Stimulated activated CD4-positive, alpha-beta T cell treated with anti-CD3 and anti-CD28 coated beads, Interleukin-4, amount 100 ng/mL, for 4 hours (primary cell): ENCODE measurements around the gene PRDX2.

Source experiments
- DNase-seq, 2 experiments: peaks; one replicate each; pipeline ENCODE4 v3.0.0-alpha.2; 2020

PRDX2 gene

DNA sequence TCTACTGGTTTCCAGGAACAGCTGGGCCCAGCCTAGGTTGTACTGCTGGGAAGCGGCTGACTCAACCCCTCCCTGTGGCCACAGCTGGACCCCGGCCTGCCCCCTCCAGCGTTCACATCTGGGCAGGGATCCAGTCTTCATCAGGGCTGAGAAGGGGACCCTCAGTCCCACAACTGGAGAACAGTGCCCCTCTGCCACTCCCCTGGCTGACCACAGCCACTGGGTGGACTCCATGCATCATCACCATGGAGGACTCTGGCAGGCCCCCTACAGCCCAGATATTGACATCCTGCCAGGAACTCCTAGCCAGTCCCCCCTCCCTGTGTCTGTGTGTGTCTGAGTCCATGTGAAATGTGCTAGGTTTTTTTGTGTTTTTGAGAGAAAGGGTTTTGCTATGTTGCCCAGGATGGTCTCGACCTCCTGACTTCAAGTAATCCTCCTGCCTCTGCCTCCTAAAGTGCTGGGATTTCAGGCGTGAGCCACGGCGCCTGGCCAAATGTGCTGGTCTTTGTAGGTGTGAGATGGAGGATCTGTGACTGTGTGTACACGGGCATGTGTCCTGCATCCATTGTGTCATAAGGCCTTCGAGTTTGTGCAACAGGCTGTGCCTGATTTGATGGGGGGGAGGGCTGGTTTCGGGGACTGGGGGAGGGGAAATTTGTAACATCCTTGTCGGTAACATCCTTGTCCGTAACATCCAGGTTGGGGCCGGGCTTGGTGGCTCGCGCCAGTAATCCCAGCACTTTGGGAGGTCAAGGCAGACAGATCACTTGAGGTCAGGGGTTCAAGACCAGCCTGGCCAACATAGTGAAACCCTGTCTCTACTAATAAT is 22.2 kb downstream of the PRDX2 start:
- no peak for DNase-seq

GRCh38 chr19:12778905-12779161 is 22.8 kb downstream of the PRDX2 start:
- no peak for DNase-seq

- DNase-seq = peak in 1 of 2 experiments; percentile 47
These were observed 23.3 kb downstream of the PRDX2 start for GRCh38 chr19:12778017-12778904.

GRCh38 chr19:12777217-12778016 is 24.2 kb downstream of the PRDX2 start:
- DNase-seq = peak; percentile 74 to 83

GRCh38 chr19:12774588-12775555 is 26.7 kb downstream of the PRDX2 start, which contains the start of gene HOOK2:
HOOK2 (minus strand) TSS chr19:12775552; CDS start chr19:12775449, 103 bp downstream.
- DNase-seq = peak in 1 of 2 experiments; percentile 38

DNA sequence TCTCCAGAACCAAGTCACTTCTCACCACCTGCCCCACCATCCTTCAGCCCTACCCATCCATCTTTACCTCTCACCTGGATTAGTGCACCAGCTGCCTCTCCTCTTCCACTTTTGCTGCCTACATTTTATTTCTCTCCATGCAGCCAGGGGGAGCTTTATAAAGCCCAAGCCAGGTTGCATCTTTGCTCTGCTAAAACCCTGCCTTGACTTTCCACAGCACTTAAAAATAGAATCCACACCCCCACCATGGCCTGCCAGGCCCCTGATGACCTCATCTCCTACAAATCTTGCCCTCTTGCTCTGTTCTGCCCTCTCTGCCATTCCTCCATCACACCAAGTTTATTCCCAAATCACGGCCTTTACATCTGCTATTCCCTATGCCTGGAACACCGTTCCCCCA is 28.0 kb downstream of the PRDX2 start:
- no peak for DNase-seq

DNA sequence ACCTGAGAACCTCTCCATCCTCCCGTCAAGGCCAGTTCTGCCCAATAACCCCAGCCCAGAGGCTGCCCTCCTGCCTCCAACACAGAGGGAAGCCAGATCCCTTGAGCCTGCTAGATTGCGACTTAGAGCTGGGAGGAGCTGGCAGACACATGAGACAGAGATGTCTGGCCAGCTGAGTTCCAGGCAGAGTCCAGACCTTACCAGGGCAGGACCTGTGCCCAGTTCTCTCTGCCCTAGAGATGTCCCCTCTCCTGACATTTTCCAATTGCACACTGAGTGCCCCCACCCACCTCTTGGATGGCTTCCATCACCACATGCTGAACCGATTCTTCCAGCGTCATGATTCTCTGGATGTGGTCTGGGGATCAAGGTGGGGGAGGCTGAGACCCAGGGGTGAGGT is 29.3 kb downstream of the PRDX2 start:
- DNase-seq = no peak

DNA sequence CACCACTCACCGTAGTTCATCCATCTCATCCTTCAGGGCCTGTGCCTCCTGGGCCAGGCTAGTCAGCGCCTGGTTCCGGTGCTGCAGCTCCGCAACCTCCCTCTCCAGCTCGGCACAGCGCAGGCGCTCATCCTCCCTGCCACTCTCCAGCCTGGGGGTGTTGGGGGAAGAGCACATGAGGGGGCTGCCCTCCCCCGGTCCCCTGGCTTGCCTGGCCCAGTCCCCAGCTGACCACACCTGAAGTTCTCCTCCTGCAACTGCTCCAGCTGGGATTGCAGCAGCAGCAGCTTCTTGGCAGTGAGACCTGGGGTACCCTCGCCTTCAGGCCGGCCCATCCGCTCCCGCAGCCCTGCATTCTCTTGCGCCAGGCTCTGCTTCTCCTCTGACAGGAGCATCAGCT is 30.7 kb downstream of the PRDX2 start:
- no peak for DNase-seq

- DNase-seq = peak; percentile 61 to 73
These were observed 31.9 kb downstream of the PRDX2 start for GRCh38 chr19:12769689-12770088.

DNA sequence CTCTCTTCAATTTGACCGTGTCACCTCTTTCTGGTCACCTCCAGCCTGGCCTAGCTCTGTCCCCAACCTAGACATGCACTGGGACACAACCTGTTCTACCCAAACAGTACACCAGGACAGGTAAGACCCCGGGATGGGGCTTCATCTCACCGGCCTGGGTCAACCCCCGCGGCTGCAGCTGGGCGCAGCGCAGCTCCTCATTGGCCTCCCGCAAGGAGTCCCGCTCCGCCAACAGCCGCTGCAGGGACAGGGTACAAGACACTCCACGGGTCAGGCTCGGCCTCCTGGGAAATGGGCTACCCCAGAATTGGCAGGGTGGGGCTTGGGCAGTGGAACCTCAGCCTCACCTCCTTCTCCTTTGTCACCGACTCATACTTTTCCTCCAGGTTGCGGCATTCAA is 33.9 kb downstream of the PRDX2 start:
- DNase-seq = no peak

DNA sequence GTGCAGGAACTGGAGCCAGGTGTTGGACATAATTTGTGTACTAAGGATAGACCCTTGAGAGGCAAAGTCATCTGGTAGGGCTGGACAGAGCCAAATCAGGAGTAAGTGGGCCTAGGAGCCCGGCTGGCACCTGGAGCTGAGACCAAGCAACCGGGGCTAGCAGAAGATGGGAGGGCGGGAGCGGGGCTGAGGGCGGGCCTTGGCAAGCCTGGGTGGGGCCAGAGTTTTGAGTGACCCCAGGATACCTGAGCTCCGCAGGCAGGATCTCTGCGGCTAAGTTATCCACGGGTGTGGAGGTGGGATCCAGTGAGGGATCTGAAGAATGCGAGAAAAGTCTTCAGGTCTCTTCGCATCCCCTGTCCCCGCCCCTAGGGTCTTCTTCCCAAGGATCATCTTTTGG is 34.5 kb downstream of the PRDX2 start:
- no peak for DNase-seq

GRCh38 chr19:12766051-12766521 is 35.5 kb downstream of the PRDX2 start:
- peak; percentile 62 to 76 for DNase-seq

- no peak for DNase-seq
These were observed 36.9 kb downstream of the PRDX2 start for GRCh38 chr19:12764698-12765097.

DNA sequence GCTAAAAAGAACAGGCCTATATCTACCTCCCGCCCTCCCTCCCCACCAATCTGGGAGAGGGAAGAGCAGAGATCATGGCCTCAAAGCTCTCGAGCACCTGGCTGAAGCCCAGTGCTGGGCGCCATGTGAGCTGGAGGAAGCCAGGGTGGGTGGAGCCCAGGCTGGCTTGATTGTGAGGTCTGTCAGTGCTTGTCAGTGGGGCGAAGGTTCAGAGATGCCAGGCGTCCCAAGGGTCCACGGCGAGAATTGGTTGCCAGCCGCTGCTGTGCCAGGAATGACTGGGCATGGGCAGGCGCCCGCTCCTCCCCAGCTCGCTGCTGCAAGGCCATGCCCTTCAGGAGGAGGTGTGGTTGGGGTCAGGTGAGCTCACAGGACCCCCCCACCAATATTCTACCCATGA is 38.5 kb downstream of the PRDX2 start:
- DNase-seq = no peak

GRCh38 chr19:12759686-12760085 is 41.9 kb downstream of the PRDX2 start:
- no peak for DNase-seq

DNA sequence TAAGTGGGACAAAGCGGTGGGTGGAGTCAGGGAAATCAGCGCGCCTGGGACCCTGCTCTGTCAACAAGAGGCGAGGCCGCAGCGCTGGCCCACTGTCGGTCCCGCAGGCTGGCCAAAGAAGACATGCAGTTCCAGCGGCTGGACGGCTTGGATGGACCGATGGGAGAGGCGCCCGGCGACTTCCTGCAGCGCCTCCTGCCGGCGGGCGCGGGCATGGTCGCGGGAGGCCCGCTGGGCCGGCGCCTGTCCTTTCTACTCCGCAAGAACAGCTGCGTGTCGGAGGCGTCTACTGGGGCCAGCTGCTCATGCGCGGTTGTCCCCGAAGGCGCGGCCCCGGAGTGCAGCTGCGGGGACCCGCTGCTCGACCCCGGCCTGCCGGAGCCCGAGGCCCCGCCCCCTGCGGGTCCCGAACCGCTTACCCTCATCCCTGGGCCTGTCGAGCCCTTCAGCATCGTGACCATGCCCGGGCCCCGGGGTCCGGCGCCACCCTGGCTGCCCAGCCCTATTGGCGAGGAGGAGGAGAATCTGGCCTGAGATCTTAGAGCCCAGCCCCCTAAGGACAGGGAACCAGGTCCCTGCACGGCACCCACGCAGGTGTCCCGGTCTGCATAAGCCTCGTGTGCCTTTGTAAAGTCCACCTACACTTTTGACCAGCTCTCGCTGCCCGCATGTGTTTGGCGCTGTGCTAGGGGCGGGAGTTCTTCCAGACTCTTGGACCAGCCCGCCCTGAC is 43.9 kb downstream of the PRDX2 start:
- peak; percentile 44 to 65 for DNase-seq

- DNase-seq = no peak
These were observed 45.3 kb downstream of the PRDX2 start for GRCh38 chr19:12756150-12756883.

- no peak for DNase-seq
These were observed 47.0 kb downstream of the PRDX2 start for GRCh38 chr19:12754465-12755196.

- DNase-seq = no peak
These were observed 49.4 kb downstream of the PRDX2 start for GRCh38 chr19:12752056-12752781.
